HG03103 (cell line): Measurements from ENCODE around the gene ADAMTS14.

Experiments
- ATAC-seq: cut with Tn5 transposase; IDR thresholded peaks from one replicate; pipeline ENCODE4 v1.9.1; 2021; ENCODE audit warnings: low read depth; ENCODE audit not compliant: unreplicated experiment

The ADAMTS14 gene

GRCh38 chr10:70745555-70745954 is 73.2 kb downstream of the ADAMTS14 start:
- ATAC-seq, result no peak

- no peak for ATAC-seq
These were observed 75.1 kb downstream of the ADAMTS14 start for GRCh38 chr10:70747192-70747965.

- ATAC-seq, result no peak
These were observed 76.0 kb downstream of the ADAMTS14 start for GRCh38 chr10:70748305-70748704.

GRCh38 chr10:70748801-70749573 is 76.7 kb downstream of the ADAMTS14 start:
- no peak for ATAC-seq

- ATAC-seq, result no peak
These were observed 77.5 kb downstream of the ADAMTS14 start for GRCh38 chr10:70749756-70750155.

GRCh38 chr10:70750156-70750703 is 77.9 kb downstream of the ADAMTS14 start:
- no peak for ATAC-seq

- no peak for ATAC-seq
These were observed 79.0 kb downstream of the ADAMTS14 start for GRCh38 chr10:70751356-70751755.

- ATAC-seq, result no peak
These were observed 79.7 kb downstream of the ADAMTS14 start for GRCh38 chr10:70751991-70752390.

GRCh38 chr10:70752571-70752970 is 80.3 kb downstream of the ADAMTS14 start:
- no peak for ATAC-seq

- no peak for ATAC-seq
These were observed 80.8 kb downstream of the ADAMTS14 start for GRCh38 chr10:70753026-70753663.

GRCh38 chr10:70753841-70754621 is 81.7 kb downstream of the ADAMTS14 start:
- no peak for ATAC-seq

- ATAC-seq, result no peak
These were observed 84.5 kb downstream of the ADAMTS14 start for GRCh38 chr10:70756700-70757360.

GRCh38 chr10:70757856-70758255 is 85.5 kb downstream of the ADAMTS14 start:
- no peak for ATAC-seq

- ATAC-seq, result no peak
These were observed 86.6 kb downstream of the ADAMTS14 start for GRCh38 chr10:70758757-70759514.

GRCh38 chr10:70759781-70760180 is 87.5 kb downstream of the ADAMTS14 start:
- no peak for ATAC-seq

GRCh38 chr10:70760271-70760787 is 88.0 kb downstream of the ADAMTS14 start:
- ATAC-seq, result no peak

- no peak for ATAC-seq
These were observed 88.8 kb downstream of the ADAMTS14 start for GRCh38 chr10:70761031-70761601.

- no peak for ATAC-seq
These were observed 89.5 kb downstream of the ADAMTS14 start for GRCh38 chr10:70761727-70762350.
